GM12878 (cell line): ENCODE data around the gene DAD1. TPM values are rescaled to one million over a fixed set of nuclear protein-coding genes. Genes with fewer than 3 reads are reported as not detected.

Experiments used
- BCL11A ChIP-seq: IDR thresholded peaks from 2 replicates; pipeline ENCODE4 v1.6.1; 2011; ENCODE audit warnings: low read depth, low read length
- BCLAF1 ChIP-seq: fragments of 450-650 bp; IDR thresholded peaks from 2 replicates; pipeline ENCODE4 v1.6.1; 2017; ENCODE audit warnings: antibody characterized with exemption, mild to moderate bottlenecking, moderate library complexity
- BMI1 ChIP-seq: fragments of 450-650 bp; IDR thresholded peaks from 2 replicates; pipeline ENCODE4 v1.6.1; 2016; ENCODE audit warnings: mild to moderate bottlenecking, moderate library complexity, borderline replicate concordance
- CHD1 ChIP-seq: IDR thresholded peaks from 2 replicates; pipeline ENCODE4 v1.6.1; 2012; ENCODE audit warnings: low read depth, low read length, improper control_type of control experiment
- FOXM1 ChIP-seq: IDR thresholded peaks from 2 replicates; pipeline ENCODE4 v1.6.1; 2012; ENCODE audit warnings: low read depth, mild to moderate bottlenecking, inconsistent platforms, low read length, moderate library complexity
- KDM1A ChIP-seq: fragments of 200-600 bp; sonication (generic); IDR thresholded peaks from 2 replicates; pipeline ENCODE4 v1.6.1; 2016; ENCODE audit warnings: borderline replicate concordance
- MEF2B ChIP-seq: fragments of 450-650 bp; IDR thresholded peaks from 2 replicates; pipeline ENCODE4 v1.6.1; 2018; ENCODE audit warnings: mild to moderate bottlenecking, moderate library complexity; ENCODE audit not compliant: partially characterized antibody, poor library complexity, severe bottlenecking
- NR2F1 ChIP-seq: fragments of 450-650 bp; conservative IDR thresholded peaks from 2 replicates; pipeline ENCODE4 v1.6.1; 2017; ENCODE audit warnings: mild to moderate bottlenecking
- RAD51 ChIP-seq: fragments of 450-650 bp; IDR thresholded peaks from 2 replicates; pipeline ENCODE4 v1.6.1; 2016; ENCODE audit warnings: moderate library complexity, mild to moderate bottlenecking, inconsistent platforms
- RB1 ChIP-seq: fragments of 450-650 bp; formaldehyde crosslinking; IDR thresholded peaks from 2 replicates; pipeline ENCODE4 v1.6.1; 2017; ENCODE audit warnings: mild to moderate bottlenecking, borderline replicate concordance
- RUNX3 ChIP-seq: IDR thresholded peaks from 2 replicates; pipeline ENCODE4 v1.6.1; 2012; ENCODE audit warnings: low read length, inconsistent platforms
- STAT1 ChIP-seq: fragments of 450-650 bp; conservative IDR thresholded peaks from 2 replicates; pipeline ENCODE4 v1.6.1; 2014; ENCODE audit warnings: antibody characterized with exemption, mild to moderate bottlenecking
- TAF1 ChIP-seq: IDR thresholded peaks from 2 replicates; pipeline ENCODE4 v1.6.1; 2011; ENCODE audit warnings: mild to moderate bottlenecking, low read depth, low read length, borderline replicate concordance
- TCF12 ChIP-seq: IDR thresholded peaks from 2 replicates; pipeline ENCODE4 v1.6.1; 2011; ENCODE audit warnings: low read depth, mild to moderate bottlenecking, low read length
- YY1 ChIP-seq: IDR thresholded peaks from 2 replicates; pipeline ENCODE4 v1.6.1; 2011; ENCODE audit warnings: low read depth, mild to moderate bottlenecking, low read length
- ZBTB11 ChIP-seq: fragments of 450-650 bp; formaldehyde crosslinking; IDR thresholded peaks from 2 replicates; pipeline ENCODE4 v1.5.0; 2022; ENCODE audit warnings: mild to moderate bottlenecking, missing genetic modification characterization
- ZNF592 ChIP-seq: fragments of 450-650 bp; IDR thresholded peaks from 2 replicates; pipeline ENCODE4 v1.6.1; 2017; ENCODE audit warnings: mild to moderate bottlenecking, moderate library complexity
- polyA plus RNA-seq, 11 experiments: library from polyadenylated mRNA; depleted of rRNA in 4 of 11; unstranded in 6 of 11; stranded (reverse) in 5 of 11; fragments of >200 nt; fragmentation: Nextera tagmentation in 4 of 11; fragmentation: Illumina TruSeq in 1 of 11; extraction: Ambion mirVana in 4 of 11; extraction: Trizol in 1 of 11; gene quantifications; 1 replicate in 1 of 11; 2 replicates in 10 of 11; pipeline versions ENCODE4 v1.2.1 to v1.2.3, GENCODE V29; 2011 to 2016; ENCODE audit warnings: inconsistent platforms in 2 of 11, missing spikeins in 2 of 11, low read depth in 1 of 11
- total RNA-seq, 4 experiments: library from RNA; depleted of rRNA in 3 of 4; stranded (reverse); fragments of >200 nt in 3 of 4; fragmentation: Illumina TruSeq in 1 of 4; extraction: Trizol in 1 of 4; gene quantifications; 2 replicates each; pipeline versions ENCODE4 v1.2.1 to v1.2.3, GENCODE V29; 2013 to 2021
- TF ChIP-seq, protein P1 (sequence below): fragments of 450-650 bp; IDR thresholded peaks from 2 replicates; pipeline ENCODE4 v1.6.1; 2016; ENCODE audit warnings: mild to moderate bottlenecking

DAD1 gene
- total and polyA plus RNA-seq, 10 of the 15 experiments (the other 5 are each of a cell fraction or from before 2014, with no cell fraction given): 161 to 920 (median 319) TPM

GRCh38 chr14:22556990-22557623 lies 31.9 kb downstream of the DAD1 start (continued):
- TF ChIP-seq ZNF592: peak; percentile 83
- TF ChIP-seq KDM1A: no peak
- no peak for TF ChIP-seq RUNX3
- TF ChIP-seq, protein P1, sequence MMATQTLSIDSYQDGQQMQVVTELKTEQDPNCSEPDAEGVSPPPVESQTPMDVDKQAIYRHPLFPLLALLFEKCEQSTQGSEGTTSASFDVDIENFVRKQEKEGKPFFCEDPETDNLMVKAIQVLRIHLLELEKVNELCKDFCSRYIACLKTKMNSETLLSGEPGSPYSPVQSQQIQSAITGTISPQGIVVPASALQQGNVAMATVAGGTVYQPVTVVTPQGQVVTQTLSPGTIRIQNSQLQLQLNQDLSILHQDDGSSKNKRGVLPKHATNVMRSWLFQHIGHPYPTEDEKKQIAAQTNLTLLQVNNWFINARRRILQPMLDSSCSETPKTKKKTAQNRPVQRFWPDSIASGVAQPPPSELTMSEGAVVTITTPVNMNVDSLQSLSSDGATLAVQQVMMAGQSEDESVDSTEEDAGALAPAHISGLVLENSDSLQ: 0 out of 2 replicates have a peak, but pooled peaks have one; percentile 28
- no peak for TF ChIP-seq CHD1
- no peak for TF ChIP-seq BMI1
- TF ChIP-seq YY1: peak; percentile 68; the same call in 1 of the 2 replicates
- peak; percentile 53; the same call in 1 of the 2 replicates for TF ChIP-seq TCF12
- peak; percentile 95 for TF ChIP-seq STAT1
- TF ChIP-seq RAD51: no peak
- no peak for TF ChIP-seq BCL11A
- no peak for TF ChIP-seq FOXM1
- TF ChIP-seq TAF1: peak; percentile 51
- TF ChIP-seq ZBTB11 (CRISPR knock-in tag): no peak; the same call in 1 of the 2 replicates
- TF ChIP-seq BCLAF1: no peak
- TF ChIP-seq MEF2B: no peak
- no peak for TF ChIP-seq NR2F1
- TF ChIP-seq RB1: peak; percentile 79; the same call in 1 of the 2 replicates
